ENCODE results near the gene AP4B1.

The AP4B1 gene

DNA sequence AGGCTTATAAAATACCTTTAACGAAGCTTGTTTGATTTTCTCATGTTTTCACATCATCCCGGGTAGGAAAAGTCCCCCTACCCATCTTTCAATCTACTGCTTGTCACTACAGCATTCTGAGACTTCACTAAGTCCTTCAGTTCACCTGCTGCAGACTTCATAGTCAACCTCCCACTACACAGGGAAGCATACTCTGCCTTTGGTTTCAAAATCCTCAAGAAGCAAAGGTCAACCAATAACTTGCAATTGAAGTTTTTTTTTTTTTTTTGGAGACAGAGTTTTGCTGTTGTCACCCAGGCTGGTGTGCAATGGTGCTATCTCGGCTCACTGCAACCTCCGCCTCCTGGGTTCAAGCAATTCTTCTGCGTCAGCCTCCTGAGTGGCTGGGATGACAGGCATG is 28.4 kb downstream of the AP4B1 start:
- Histone ChIP-seq H3K36me3 (ENCODE audit: insufficient read depth, low read length) (no peaks in the 10 kb centered on the region), H3K27ac (ENCODE audit: low read length) (no peak overlapping the region), H3K27me3 (ENCODE audit: insufficient read depth, low read length, poor library complexity) (no peaks in the 10 kb centered on the region), H4K20me1 (ENCODE audit: insufficient read depth, low read length) (no peaks in the 10 kb centered on the region), H2AFZ (ENCODE audit: low read depth, low read length) (no peak overlapping the region), H3K9ac (ENCODE audit: low read depth, low read length) (no peak overlapping the region), H3K9me3 (ENCODE audit: insufficient read depth, low read length, severe bottlenecking) (no peaks in the 10 kb centered on the region), H3K4me1 (ENCODE audit: insufficient read depth, low read length) (peaks cover 61% of the 10 kb centered on the region), H3K79me2 (ENCODE audit: insufficient read depth, low read length) (peaks cover 3% of the 10 kb centered on the region), H3K4me3 (ENCODE audit: low read depth in 1 of 2, low read length in 2 of 2) (no peak overlapping the region), H3K4me2 (ENCODE audit: insufficient read depth, low read length) (no peak overlapping the region)
- TF ChIP-seq CTCF (IDR thresholded peaks at IDR 0.05; ENCODE audit: borderline replicate concordance, extremely low read depth, low read length, poor library complexity, severe bottlenecking), result no peak
- DNase-seq (no peak), ATAC-seq (ENCODE audit: insufficient read depth, low read depth) (no peak)

DNA sequence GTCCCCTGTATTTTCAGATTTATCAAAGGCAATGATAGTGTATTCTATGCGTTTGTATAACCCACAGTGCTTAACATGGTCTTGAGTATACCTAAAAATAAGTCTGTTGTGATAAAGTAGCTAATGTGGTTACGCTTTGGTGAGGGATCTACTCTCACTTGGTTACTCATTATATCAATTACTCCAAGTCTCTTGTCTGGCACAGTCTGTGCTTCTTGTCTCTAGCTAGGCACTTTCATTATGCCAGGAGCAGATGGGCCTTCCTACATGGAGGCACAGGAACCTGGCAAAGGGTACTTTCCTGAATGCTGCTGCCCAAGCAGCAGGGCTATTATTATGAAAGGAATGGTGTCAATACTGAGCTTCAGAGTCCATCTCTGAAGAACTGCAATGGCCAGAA is 28.9 kb downstream of the AP4B1 start:
- H3K4me1 ChIP-seq (ENCODE audit: insufficient read depth, low read length), result peaks cover 61% of the 10 kb centered on the region
- H3K27ac ChIP-seq (ENCODE audit: low read length), result no peak overlapping the region
- H3K36me3 ChIP-seq (ENCODE audit: insufficient read depth, low read length), result no peaks in the 10 kb centered on the region
- peaks cover 7% of the 10 kb centered on the region for H3K79me2 ChIP-seq (ENCODE audit: insufficient read depth, low read length)
- no peak overlapping the region for H2AFZ ChIP-seq (ENCODE audit: low read depth, low read length)
- no peak for TF ChIP-seq CTCF (IDR thresholded peaks at IDR 0.05; ENCODE audit: borderline replicate concordance, extremely low read depth, low read length, poor library complexity, severe bottlenecking)
- TF ChIP-seq EZH2 (IDR thresholded peaks at IDR 0.05; ENCODE audit: borderline replicate concordance, low read depth, low read length, severe bottlenecking), result no peak
- H3K9me3 ChIP-seq (ENCODE audit: insufficient read depth, low read length, severe bottlenecking), result no peaks in the 10 kb centered on the region
- no peak overlapping the region for H3K4me2 ChIP-seq (ENCODE audit: insufficient read depth, low read length)
- no peaks in the 10 kb centered on the region for H3K27me3 ChIP-seq (ENCODE audit: insufficient read depth, low read length, poor library complexity)
- no peaks in the 10 kb centered on the region for H4K20me1 ChIP-seq (ENCODE audit: insufficient read depth, low read length)
- H3K9ac ChIP-seq (ENCODE audit: low read depth, low read length), result no peak overlapping the region
- H3K4me3 ChIP-seq (ENCODE audit: low read depth in 1 of 2, low read length in 2 of 2), result no peak overlapping the region
- DNase-seq, result no peak
- ATAC-seq (ENCODE audit: insufficient read depth, low read depth), result no peak

GRCh38 chr1:113874012-113874879 is 30.4 kb downstream of the AP4B1 start:
- ATAC-seq (ENCODE audit: insufficient read depth, low read depth), result no peak

More at GRCh38 chr1:113874012-113874879, 30.4 kb downstream of the AP4B1 start:
- Histone ChIP-seq H3K36me3 (ENCODE audit: insufficient read depth, low read length) (no peaks in the 10 kb centered on the region), H3K9me3 (ENCODE audit: insufficient read depth, low read length, severe bottlenecking) (no peaks in the 10 kb centered on the region), H3K79me2 (ENCODE audit: insufficient read depth, low read length) (peaks cover 22% of the 10 kb centered on the region), H3K4me1 (ENCODE audit: insufficient read depth, low read length) (peaks cover 60% of the 10 kb centered on the region), H3K27ac (ENCODE audit: low read length) (no peak overlapping the region), H3K9ac (ENCODE audit: low read depth, low read length) (no peak overlapping the region), H3K4me3 (ENCODE audit: low read depth in 1 of 2, low read length in 2 of 2) (no peak overlapping the region), H4K20me1 (ENCODE audit: insufficient read depth, low read length) (no peaks in the 10 kb centered on the region), H3K4me2 (ENCODE audit: insufficient read depth, low read length) (no peak overlapping the region), H3K27me3 (ENCODE audit: insufficient read depth, low read length, poor library complexity) (no peaks in the 10 kb centered on the region), H2AFZ (ENCODE audit: low read depth, low read length) (peak overlapping the region; percentile 15; the same call in 1 of the 2 replicates)
- peak; percentile 40 for TF ChIP-seq CTCF (IDR thresholded peaks at IDR 0.05; ENCODE audit: borderline replicate concordance, extremely low read depth, low read length, poor library complexity, severe bottlenecking)
- TF ChIP-seq EZH2 (IDR thresholded peaks at IDR 0.05; ENCODE audit: borderline replicate concordance, low read depth, low read length, severe bottlenecking), result no peak
- DNase-seq, result no peak

Data from DND-41 (cell line).